Uterus (tissue), 4 donors: ENCODE results near the gene MIAT. TPM values are rescaled to one million over a fixed set of nuclear protein-coding genes. Genes with fewer than 3 reads are reported as not detected.

Experiments
- DNase-seq, 2 donors: peaks; one replicate each; pipeline ENCODE4 v3.0.0-alpha.2; 2019 to 2020
- H3K27ac ChIP-seq, 2 donors: fragments of 200-600 bp; sonication (generic); 1 replicate in 1 of 2; 2 replicates in 1 of 2; pipeline ENCODE4 v1.5.1; 2016 to 2018
- H3K27me3 ChIP-seq, 2 donors: fragments of 200-600 bp; sonication (generic); one replicate each; pipeline ENCODE4 v1.5.1; 2018 to 2019; ENCODE audit warnings: control low read depth in 1 of 2
- H3K36me3 ChIP-seq, 2 donors: fragments of 200-600 bp; sonication (generic); one replicate each; pipeline ENCODE4 v1.5.1; 2019; ENCODE audit warnings: control low read depth in 1 of 2
- H3K4me1 ChIP-seq, 2 donors: fragments of 200-600 bp; sonication (generic); one replicate each; pipeline ENCODE4 v1.5.1; 2018 to 2019; ENCODE audit warnings: control low read depth in 1 of 2
- H3K4me3 ChIP-seq, 2 donors: fragments of 200-600 bp; sonication (generic); 1 replicate in 1 of 2; 2 replicates in 1 of 2; pipeline ENCODE4 v1.5.1; 2018 to 2019; ENCODE audit warnings: mild to moderate bottlenecking in 1 of 2
- H3K9me3 ChIP-seq, 2 donors: fragments of 200-600 bp; sonication (generic); one replicate each; pipeline ENCODE4 v1.5.1; 2019; ENCODE audit warnings: control low read depth in 1 of 2
- CTCF ChIP-seq, 4 experiments: fragments of 200-600 bp in 2 of 4; fragments of 450-650 bp in 2 of 4; sonication (generic) in 2 of 4; IDR thresholded peaks; one replicate each; pipeline ENCODE4 v1.5.1; 2016 to 2019; ENCODE audit warnings: antibody characterized with exemption in 4 of 4, mild to moderate bottlenecking in 2 of 4, moderate library complexity in 1 of 4
- POLR2A ChIP-seq, 2 donors: fragments of 450-650 bp; IDR thresholded peaks; one replicate each; pipeline ENCODE4 v1.6.1; 2016; ENCODE audit warnings: antibody characterized with exemption in 2 of 2, mild to moderate bottlenecking in 1 of 2, moderate library complexity in 1 of 2
- intact Hi-C: fragments of 100-400 bp; cut with DNase I; formaldehyde crosslinking; loops from one replicate; pipeline ENCODE4 v1.15.1; 2023; ENCODE audit warnings: low total_unique reads
- total RNA-seq, 4 donors: library from RNA; depleted of rRNA in 3 of 4; stranded (reverse); fragments of >200 nt in 3 of 4; gene quantifications; one replicate each; pipeline versions ENCODE4 v1.1.0 to v1.2.4, GENCODE V29; 2014 to 2023
- donor health status: DM: yes; HTN: yes; CAD: no.

MIAT gene
- total RNA-seq, 4 donors from 2014 or later, result 0.51 to 5.3 (median 3.1) TPM

GRCh38 chr22:26709617-26710390 lies 52.4 kb downstream of the MIAT start:
- intact Hi-C loops, result no loop called here
- no peak for DNase-seq
- H3K9me3 ChIP-seq, result no peaks in the 10 kb centered on the region
- no peak overlapping the region for H3K4me3 ChIP-seq
- H3K4me1 ChIP-seq, result no peaks in the 10 kb centered on the region
- no peaks in the 10 kb centered on the region for H3K36me3 ChIP-seq
- no peak overlapping the region for H3K27ac ChIP-seq
- no peaks in the 10 kb centered on the region for H3K27me3 ChIP-seq
- TF ChIP-seq POLR2A (IDR thresholded peaks at IDR 0.05) (no peak), CTCF (IDR thresholded peaks at IDR 0.05) (no peak)

DNA sequence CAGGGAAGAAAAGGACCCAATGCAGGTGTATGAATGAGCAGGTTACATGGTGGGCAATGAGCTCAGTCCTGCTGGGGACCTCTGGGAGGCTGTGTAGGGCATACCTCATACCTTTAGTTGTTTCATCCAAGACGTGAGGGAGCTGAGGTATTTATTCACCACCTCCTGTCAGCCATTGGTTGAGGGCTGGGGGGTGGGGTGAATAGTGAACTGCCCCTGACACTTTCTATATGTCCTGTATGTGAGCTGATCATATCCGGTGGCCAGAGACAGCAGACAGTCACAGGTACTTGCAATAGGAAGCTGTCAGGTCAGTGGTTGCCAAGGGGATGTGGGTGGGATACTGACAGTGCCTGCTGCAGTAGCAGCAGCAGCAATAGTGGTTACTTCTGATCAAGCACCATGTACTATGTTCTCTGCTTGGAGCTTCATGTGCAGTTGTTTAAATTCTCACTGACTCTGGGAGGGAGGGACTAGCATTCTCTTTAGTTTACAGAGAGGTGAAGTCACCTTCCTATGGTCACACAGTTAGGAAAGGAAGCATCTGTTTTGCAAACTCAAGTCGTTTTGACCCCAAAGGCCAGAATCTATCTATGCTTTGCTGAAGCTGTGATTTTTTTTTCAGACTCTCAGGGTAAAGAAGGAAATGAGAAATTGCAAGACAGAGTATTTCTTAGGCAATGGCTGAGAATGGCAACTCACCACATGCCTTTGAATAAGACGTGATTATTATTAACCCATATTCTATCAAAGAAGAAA lies 54.0 kb downstream of the MIAT start:
- intact Hi-C loops, result no loop called here
- DNase-seq, result no peak
- Histone ChIP-seq H3K4me1 (no peaks in the 10 kb centered on the region), H3K9me3 (no peaks in the 10 kb centered on the region), H3K4me3 (no peak overlapping the region), H3K36me3 (no peaks in the 10 kb centered on the region), H3K27me3 (no peaks in the 10 kb centered on the region), H3K27ac (no peak overlapping the region)
- no peak for TF ChIP-seq CTCF (IDR thresholded peaks at IDR 0.05)
- no peak for TF ChIP-seq POLR2A (IDR thresholded peaks at IDR 0.05)

DNA sequence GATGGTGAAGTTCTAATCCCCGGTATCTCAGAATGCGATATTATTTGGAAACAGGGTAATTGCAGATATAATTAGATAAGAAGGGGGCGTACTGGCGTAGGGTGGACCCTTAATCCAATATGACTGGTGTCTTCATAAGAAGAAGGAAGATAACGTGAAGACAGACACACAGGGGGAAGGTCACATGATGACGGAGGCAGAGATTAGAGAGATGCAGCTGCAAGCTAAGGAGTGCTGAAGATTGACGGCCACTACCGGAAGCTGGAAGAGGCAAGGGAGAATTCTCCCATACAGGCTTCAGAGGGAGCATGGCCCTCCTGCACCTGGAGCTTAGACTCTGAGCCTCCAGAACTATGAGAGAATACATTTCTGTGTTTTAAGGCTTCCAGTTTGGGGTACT lies 54.8 kb downstream of the MIAT start:
- Histone ChIP-seq H3K27ac (no peak overlapping the region), H3K4me1 (no peaks in the 10 kb centered on the region), H3K4me3 (no peak overlapping the region), H3K9me3 (no peaks in the 10 kb centered on the region), H3K27me3 (no peaks in the 10 kb centered on the region), H3K36me3 (no peaks in the 10 kb centered on the region)
- TF ChIP-seq CTCF (IDR thresholded peaks at IDR 0.05), result no peak
- TF ChIP-seq POLR2A (IDR thresholded peaks at IDR 0.05), result no peak
- no peak for DNase-seq
- intact Hi-C loops, result no loop called here

- no peak for TF ChIP-seq CTCF (IDR thresholded peaks at IDR 0.05)
- TF ChIP-seq POLR2A (IDR thresholded peaks at IDR 0.05), result no peak
- no peaks in the 10 kb centered on the region for H3K36me3 ChIP-seq
- no peak overlapping the region for H3K4me3 ChIP-seq
- no peaks in the 10 kb centered on the region for H3K4me1 ChIP-seq
- DNase-seq, result no peak
- H3K27ac ChIP-seq, result no peak overlapping the region
- intact Hi-C loops, result no loop called here
- H3K27me3 ChIP-seq, result no peaks in the 10 kb centered on the region
- H3K9me3 ChIP-seq, result no peaks in the 10 kb centered on the region
Measured at GRCh38 chr22:26713823-26714449, 56.5 kb downstream of the MIAT start.

GRCh38 chr22:26714971-26715370 lies 57.6 kb downstream of the MIAT start:
- Histone ChIP-seq H3K27ac (no peak overlapping the region), H3K36me3 (no peaks in the 10 kb centered on the region), H3K4me3 (no peak overlapping the region), H3K4me1 (no peaks in the 10 kb centered on the region), H3K27me3 (no peaks in the 10 kb centered on the region), H3K9me3 (no peaks in the 10 kb centered on the region)
- intact Hi-C loops, result no loop called here
- TF ChIP-seq CTCF (IDR thresholded peaks at IDR 0.05), result no peak
- TF ChIP-seq POLR2A (IDR thresholded peaks at IDR 0.05), result no peak
- no peak for DNase-seq
